HG03045 (cell line): ENCODE data around the gene DOHH.

Experiments used
- ATAC-seq: cut with Tn5 transposase; IDR thresholded peaks from one replicate; pipeline ENCODE4 v1.9.1; 2021; ENCODE audit warnings: mild to moderate bottlenecking, moderate library complexity; ENCODE audit not compliant: unreplicated experiment

The DOHH gene

GRCh38 chr19:3500429-3501101 is at the start of gene DOHH:
DOHH (minus strand) TSS chr19:3500674; CDS start chr19:3496814, 3,860 bp downstream.
- ATAC-seq, result peak; percentile 75

DNA sequence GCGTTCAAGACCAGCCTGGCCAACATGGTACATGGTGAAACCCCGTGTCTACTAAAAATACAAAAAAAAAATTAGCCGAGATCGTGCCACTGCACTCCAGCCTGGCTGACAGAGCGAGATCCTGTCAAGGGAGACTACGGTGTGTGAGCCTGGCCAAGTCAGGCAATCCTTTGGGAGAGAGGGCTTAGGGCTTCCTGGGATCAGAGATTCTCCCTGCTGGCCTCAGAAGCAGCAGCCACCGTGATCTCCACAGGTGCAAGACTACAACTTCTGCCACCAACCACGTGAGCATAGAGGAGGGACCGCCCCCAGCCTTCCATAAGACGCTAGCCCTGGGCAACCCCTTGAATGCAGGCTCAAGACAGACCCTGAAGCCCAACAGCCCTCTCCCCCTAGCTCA is 49.3 kb upstream of the DOHH start:
- no peak for ATAC-seq

DNA sequence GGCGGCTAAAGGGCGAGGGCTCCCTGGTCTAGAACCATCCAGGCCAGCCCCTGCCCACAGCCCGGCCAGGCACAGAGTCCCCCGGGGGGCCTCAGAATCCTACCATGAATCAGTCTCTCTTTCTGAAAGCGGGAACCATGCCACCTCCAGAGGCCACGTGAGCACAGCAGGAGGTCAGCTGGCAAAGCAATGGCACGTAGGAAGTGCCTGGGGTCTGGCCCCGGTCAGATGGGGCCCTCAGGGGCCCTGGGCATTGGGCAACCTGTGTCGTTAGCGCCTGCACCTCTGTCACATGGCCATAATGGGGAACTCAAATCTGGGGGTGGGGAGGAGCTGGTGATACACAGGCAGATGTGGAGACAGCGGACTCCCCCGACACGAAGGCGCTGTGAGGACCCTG is 48.1 kb upstream of the DOHH start:
- ATAC-seq, result no peak

DNA sequence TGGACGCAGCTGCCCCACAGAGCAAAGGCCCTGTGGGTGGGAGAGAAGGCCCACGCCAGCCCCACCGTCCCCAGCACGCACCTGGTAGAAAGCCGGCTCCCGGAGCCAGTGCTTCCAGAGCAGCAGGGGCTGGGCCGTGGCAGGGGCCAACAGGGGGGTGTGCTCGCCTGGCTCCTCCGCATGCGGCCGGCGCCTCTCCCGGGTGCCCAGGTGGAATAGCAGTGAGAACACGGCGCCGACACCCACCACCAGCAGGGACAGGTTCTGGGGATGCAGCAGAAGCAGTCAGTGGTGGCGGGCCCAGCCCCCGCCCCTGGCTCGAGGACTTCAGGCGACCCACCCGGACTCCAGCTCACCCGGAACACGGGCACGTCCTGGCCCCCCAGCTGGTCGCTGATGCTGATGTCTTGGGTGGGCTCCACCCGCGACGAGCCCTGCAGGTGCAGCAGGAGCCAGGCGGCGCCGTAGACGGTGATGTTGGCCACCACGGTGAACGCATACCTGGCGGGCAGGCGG is 47.4 kb upstream of the DOHH start:
- no peak for ATAC-seq

GRCh38 chr19:3547301-3547731 is 46.8 kb upstream of the DOHH start:
- no peak for ATAC-seq

GRCh38 chr19:3546119-3546518 is 45.6 kb upstream of the DOHH start:
- no peak for ATAC-seq

- ATAC-seq, result no peak
Measured at GRCh38 chr19:3545669-3546034, 45.2 kb upstream of the DOHH start.

- no peak for ATAC-seq
Measured at GRCh38 chr19:3544742-3545668, 44.5 kb upstream of the DOHH start.

DNA sequence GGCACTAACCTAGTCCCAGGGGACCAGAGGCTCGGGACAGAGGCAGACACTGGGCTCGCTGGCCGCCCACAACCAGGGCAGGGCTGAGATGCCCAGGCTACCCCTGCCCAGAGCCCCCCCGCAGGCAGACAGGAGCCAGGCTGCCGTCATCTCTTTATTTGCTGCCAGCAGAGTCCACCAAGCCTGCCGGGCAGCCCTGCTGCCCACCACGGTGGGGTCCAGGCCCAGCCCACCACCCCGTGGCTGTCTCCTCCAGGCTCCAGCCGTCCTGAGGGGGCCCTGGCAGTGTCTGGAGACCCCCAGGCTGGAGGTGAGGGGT is 43.5 kb upstream of the DOHH start:
- ATAC-seq, result no peak

DNA sequence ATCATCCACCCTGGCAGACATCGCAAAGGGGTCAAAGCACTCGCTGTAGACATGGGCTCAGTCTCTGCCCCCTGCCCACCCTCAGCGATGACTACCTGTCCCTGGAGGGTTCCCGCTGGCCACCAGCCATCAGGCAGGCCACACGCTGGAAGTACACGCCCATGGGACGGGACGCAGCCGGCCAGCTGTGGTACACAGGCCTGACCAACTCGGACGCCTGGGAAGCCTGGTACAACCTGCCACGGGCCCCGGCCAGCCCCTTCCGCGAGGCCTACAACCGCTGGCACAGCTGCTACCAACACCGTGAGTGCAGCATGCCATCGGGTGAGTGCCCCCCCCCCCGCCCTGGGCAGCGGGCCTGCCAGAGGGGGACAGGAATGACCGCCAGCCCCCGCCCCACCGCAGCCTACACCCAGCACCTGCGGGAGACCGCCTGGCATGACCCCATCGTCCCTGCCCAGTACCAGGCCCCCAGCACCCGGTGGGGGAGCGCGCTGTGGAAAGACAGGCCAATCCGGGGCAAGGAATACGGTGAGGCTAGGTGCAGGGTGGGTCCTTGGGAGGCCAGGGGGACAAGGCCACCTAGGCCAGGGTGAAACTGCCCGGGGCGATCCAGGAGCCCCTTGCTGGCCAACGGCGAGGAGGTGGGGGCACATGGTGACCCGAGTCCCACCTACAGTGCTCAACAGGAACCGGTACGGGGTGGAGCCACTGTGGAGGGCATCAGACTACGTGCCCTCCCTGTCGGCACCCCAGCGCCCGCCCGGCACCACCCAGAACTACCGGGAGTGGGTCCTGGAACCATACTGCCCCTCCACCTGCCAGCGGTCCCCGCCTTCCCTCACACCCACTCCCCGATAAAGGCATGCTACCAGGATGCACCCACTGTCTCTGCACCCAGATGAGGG is 42.9 kb upstream of the DOHH start:
- no peak for ATAC-seq

DNA sequence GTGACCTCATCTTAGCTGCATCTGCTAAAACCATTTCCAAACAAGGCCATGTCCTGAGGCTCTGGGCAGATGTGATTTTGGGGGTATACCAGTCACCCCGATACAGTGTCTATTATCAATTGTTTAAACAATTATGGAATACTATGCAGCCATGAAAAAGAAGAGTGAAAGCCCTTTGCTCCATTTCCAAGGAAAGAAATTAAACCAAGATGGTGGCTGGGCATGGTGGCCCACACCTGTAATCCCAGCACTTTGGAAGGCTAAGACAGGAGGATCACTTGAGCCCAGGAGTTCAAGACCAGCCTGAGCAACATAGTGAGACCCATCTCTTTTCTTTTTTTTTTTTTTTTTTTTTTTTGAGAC is 39.3 kb upstream of the DOHH start:
- ATAC-seq, result no peak

DNA sequence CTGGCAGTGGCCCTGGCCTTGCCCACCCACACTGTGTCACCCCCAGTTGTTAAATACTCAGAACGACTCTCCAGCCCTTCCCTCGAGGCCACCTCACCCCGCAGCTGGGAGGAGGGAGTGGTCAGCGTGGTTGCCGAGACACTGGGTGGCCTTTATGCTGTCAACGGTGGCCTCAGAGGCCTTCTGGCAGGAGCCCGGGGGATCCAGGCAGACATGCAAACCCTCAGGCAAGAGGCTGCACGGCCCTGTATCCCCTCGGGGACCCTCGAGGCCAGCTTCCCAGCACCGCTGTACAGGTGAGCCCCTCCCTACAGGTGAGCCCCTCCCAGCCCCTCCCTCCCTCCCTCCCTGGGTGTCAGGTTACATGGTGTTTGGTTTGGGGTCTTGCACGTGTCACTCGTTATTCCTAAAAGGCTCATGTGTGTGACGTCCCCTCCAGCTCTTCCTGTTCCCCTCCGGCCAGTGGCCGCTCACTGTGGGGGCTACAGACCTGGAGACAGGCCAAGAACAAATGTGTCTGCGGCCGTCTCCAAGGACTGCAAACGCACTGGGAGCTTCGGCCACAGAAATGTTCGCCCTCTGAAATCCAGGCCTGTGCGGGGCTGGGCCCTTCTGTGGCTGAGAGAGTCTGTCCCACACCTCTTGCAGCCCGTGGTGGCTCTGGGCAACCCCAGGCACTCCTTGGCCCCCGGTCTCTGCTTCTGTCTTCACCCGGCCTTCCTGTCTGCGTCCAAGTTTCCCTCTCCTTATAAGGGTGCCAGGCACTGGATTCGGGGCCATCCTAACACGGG is 38.7 kb upstream of the DOHH start, which contains the start of gene TEKTIP1:
Gene TEKTIP1 (plus strand): TSS at position 210 of the 791 bp plus-strand sequence. CDS start 4 bp downstream, at position 214.
- no peak for ATAC-seq

DNA sequence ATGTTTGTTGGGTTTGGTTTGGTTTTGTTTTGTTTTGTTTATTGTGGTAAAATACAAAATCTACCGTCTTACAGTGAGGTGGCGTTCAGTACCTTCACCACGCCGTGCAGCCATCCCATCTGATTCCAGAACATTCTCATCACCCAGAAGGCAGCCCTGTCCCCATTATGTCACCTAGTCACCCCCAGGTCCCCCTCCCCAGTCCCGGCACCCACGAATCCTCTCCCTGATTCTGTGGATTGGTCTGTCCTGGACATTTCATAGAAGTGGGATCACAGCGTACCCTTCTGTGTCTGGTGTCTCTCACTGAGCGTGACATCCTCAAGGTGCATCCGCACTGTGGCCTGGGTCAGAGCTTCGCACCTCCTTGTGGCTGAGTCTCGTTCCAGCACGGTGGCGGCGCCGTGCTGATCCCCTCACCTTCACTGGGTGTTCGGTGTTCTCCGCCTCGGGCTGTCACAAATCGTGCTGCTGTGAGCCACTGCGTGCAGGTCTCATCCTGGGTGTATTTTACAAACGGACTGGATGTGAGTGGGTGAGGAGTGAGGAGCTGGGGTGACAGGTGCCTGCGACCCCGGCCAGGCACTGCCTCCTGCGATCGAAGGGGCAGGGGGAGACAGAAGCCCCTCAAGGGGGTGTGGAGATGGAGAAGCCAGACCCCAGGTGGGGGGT is 37.9 kb upstream of the DOHH start:
- no peak for ATAC-seq

DNA sequence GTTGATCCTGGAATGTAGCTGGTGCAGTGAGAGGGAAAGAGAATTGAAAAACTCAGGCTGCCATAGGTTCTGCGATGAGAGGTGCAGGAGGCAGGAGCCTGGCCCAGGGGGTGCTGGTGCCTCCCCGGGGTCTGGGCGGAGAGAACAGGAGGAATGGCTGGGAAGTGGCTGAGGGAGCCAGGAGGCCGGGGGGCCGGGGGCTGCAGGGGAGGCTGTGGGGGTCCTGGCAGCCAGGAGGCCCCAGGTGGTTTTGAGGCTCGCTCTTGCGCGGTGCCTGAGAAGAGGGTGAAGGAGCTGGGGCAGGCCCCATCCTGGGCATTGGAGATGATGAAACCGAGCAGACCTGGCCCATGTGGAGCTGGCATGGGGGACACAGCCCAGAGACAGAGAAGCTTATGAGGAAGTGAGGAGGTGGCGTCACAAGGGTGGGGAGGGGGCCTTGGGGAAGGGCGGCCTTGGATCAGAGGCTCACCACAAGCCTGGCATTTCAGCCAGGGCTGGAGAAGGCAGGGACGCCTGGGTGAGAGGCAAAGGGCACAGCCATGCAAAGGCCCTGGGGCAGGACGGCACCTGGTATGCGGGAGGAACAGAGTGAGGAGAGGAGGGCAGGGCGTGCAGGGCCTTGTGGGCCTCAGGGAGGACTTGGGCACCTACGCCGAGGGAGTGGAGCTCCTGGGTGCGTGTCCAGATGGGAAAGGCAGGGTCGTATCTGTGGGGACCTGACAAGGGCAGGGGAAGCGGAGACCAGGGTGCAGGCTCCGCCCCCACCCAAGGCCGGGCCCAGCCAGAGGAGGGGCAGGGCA is 37.2 kb upstream of the DOHH start:
- ATAC-seq, result no peak

DNA sequence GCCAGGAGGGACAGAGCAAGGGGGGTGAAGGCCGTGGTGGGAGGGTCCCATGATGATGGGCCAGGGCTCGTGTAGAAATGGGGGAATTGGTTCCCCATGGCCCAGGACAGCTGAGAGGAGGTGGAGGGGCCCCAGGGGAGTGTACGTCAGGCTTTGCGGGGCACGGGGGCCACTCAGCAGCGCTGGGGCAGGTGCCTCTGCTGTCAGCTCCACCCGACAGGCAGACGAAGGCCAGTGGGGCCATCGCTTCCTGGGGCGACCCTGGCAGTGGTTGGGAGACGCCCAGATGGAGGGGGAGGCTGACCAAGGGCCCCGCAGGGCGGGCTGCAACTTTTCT is 36.6 kb upstream of the DOHH start:
- no peak for ATAC-seq

- no peak for ATAC-seq
Measured at GRCh38 chr19:3536429-3537100, 36.1 kb upstream of the DOHH start.

- ATAC-seq, result no peak
Measured at GRCh38 chr19:3535981-3536380, 35.5 kb upstream of the DOHH start.

- no peak for ATAC-seq
Measured at GRCh38 chr19:3535563-3535965, 35.1 kb upstream of the DOHH start.

GRCh38 chr19:3535235-3535535 is 34.7 kb upstream of the DOHH start:
- no peak for ATAC-seq
